Measurements from ENCODE around the gene PEBP1. TPM values are rescaled to one million over a fixed set of nuclear protein-coding genes. Genes with fewer than 3 reads are reported as not detected.

Gene PEBP1
- total RNA-seq, 6 experiments from 2014 or later, result 511 to 916 (median 654) TPM

DNA sequence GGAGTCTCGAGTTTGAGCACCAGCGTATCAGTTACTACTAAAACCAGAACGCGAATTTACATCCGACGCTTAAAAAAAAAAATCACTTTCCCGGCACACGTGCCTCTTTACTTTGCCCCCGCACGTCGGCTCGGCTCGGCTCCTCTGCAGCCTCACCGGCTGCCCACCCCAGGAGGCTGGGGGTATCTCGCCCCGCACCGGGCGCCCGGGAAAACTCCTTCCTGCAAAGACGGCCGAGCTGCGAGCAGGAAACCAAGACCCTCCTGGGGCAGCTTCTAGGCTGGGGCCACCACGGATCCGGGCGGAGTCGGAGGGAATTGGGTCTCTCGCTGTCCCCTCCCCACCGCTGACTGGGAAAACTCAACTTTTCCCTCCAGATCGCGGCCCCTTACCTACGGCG lies 32.7 kb upstream of the PEBP1 start:
- Histone ChIP-seq H3K4me1 (peaks cover 0 to 9% (median 4%) of the 10 kb centered on the region in 4 donors), H3K4me3 (peak overlapping the region; percentile 78 to 92 (median 83)), H3K9me3 (no peaks in the 10 kb centered on the region), H3K27ac (peak overlapping the region; percentile 37 to 90 (median 63)), H3K27me3 (no peaks in the 10 kb centered on the region), H3K36me3 (no peaks in the 10 kb centered on the region)
- intact Hi-C loops (cut with DNase I), result no loop called here
- 0% methylated on average over 9 of the region's 32 CpGs for WGBS (ENCODE audit: insufficient coverage, low coverage, low lambda C conversion rate, missing lambda C conversion rate)
- DNase-seq, result peak in 1 of 3 donors; percentile 41
- peak in 3 of 4 donors; percentile 6 to 16 (median 8) for ATAC-seq
- TF ChIP-seq, protein P1, sequence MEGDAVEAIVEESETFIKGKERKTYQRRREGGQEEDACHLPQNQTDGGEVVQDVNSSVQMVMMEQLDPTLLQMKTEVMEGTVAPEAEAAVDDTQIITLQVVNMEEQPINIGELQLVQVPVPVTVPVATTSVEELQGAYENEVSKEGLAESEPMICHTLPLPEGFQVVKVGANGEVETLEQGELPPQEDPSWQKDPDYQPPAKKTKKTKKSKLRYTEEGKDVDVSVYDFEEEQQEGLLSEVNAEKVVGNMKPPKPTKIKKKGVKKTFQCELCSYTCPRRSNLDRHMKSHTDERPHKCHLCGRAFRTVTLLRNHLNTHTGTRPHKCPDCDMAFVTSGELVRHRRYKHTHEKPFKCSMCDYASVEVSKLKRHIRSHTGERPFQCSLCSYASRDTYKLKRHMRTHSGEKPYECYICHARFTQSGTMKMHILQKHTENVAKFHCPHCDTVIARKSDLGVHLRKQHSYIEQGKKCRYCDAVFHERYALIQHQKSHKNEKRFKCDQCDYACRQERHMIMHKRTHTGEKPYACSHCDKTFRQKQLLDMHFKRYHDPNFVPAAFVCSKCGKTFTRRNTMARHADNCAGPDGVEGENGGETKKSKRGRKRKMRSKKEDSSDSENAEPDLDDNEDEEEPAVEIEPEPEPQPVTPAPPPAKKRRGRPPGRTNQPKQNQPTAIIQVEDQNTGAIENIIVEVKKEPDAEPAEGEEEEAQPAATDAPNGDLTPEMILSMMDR (IDR thresholded peaks at IDR 0.05), result no peak
- no peak for TF ChIP-seq POLR2A (IDR thresholded peaks at IDR 0.05)

DNA sequence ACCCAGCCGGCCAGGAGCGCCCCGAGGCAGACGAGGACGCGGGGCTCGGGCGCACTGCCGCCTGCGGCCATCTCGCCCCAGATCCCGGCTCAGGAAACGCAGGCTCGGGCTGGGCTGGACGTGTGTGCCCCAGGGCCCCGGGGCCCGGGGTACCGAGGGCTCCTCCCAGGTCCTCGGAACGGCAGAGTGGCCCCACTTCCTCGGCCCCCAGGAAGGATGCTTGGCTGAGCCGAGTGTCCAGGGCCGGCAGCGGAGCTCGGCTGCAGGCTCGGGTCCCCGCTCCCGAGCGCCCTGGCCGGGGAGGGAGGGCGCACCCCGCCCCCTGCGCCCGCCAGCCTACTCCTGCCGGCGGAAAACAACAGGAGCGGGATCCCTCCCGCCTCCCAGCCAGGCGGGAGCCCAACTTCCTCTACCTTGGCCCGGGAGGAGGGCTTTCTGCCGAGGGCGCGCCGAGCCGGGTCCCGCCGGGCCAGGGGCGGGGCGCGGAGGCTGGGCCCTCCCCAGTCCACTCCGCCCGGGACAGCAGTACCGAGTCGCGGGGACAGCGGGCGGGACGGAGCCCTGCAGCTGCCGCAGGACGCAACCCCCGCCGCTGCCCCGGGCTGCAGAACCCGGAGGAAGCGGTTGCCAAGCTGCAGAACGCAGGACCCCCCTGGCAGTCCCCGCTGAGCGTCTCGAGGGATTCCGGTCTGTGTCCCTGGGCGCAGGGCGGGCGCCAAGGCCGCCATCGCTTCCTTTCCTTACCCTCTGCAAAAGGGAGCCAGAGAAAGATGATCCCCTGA lies 32.1 kb upstream of the PEBP1 start, which contains the start of gene VSIG10:
TSS of gene VSIG10 (minus strand) at position 411 of the 782 bp plus-strand sequence. CDS start at position 71, 340 bp downstream.
- WGBS (ENCODE audit: insufficient coverage, low coverage, low lambda C conversion rate, missing lambda C conversion rate), result no CpG with 5 or more reads among the region's 75 CpGs
- ATAC-seq (peak; percentile 88 to 99 (median 96)), DNase-seq (peak; percentile 86 to 90 (median 89))
- intact Hi-C loops (cut with DNase I), result no loop called here
- no peaks in the 10 kb centered on the region for H3K36me3 ChIP-seq
- peak within 1 kb of the TSS; percentile 78 to 92 (median 83) for H3K4me3 ChIP-seq
- H3K27me3 ChIP-seq, result no peaks in the 10 kb centered on the region
- peak; percentile 97 for TF ChIP-seq POLR2A (IDR thresholded peaks at IDR 0.05)
- TF ChIP-seq, protein P1 (IDR thresholded peaks at IDR 0.05), result peak in 1 of 4 donors; percentile 13
- H3K4me1 ChIP-seq, result peaks cover 0 to 9% (median 4%) of the 10 kb centered on the region in 4 donors
- H3K9me3 ChIP-seq, result no peaks in the 10 kb centered on the region
- H3K27ac ChIP-seq, result peak within 1 kb of the TSS; percentile 37 to 90 (median 63)

DNA sequence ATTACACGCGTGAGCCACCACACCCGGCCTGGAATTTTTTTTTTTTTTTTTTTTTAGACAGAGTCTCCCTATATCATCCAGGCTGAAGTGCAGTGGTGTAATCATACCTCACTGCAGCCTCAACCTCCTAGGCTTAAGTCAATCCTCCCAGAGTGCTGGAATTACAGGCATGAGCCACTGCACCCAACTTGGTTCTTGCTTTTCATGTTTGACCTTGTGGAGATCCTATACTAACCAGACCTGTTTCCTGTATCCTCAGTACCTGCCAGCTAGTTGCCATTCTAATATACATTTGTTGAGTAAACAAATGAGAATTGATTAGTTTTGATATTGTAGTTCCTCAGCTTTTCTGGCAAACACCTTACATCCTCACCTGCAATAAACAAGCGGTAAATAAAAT lies 28.9 kb upstream of the PEBP1 start:
- WGBS (ENCODE audit: insufficient coverage, low coverage, low lambda C conversion rate, missing lambda C conversion rate), result 88% methylated on average over 4 of the region's 4 CpGs
- Histone ChIP-seq H3K36me3 (no peaks in the 10 kb centered on the region), H3K27me3 (no peaks in the 10 kb centered on the region), H3K4me3 (no peak overlapping the region), H3K27ac (no peak overlapping the region), H3K9me3 (no peaks in the 10 kb centered on the region), H3K4me1 (peaks cover 0 to 9% (median 4%) of the 10 kb centered on the region in 4 donors)
- no peak for DNase-seq
- intact Hi-C loops (cut with DNase I), result no loop called here
- TF ChIP-seq, protein P1 (IDR thresholded peaks at IDR 0.05), result no peak
- TF ChIP-seq POLR2A (IDR thresholded peaks at IDR 0.05), result no peak
- no peak for ATAC-seq

DNA sequence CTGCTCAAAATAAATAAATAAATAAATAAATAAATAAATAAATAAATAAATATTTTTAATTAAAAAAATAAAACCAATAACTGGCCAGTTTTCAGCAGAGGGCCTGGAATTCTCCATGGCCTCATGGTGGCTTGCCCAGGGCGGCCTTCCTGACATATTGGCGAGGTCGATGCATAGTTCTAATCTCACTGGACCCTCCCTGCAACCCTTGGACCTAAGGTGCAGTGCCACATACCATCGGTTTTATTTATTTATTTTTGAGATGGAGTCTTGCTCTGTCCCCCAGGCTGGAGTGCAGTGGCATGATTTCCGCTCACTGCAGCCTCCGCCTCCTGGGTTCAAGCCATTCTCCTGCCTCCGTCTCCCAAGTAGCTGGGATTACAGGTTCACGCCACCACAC lies 28.2 kb upstream of the PEBP1 start:
- Histone ChIP-seq H3K27me3 (no peaks in the 10 kb centered on the region), H3K4me3 (no peak overlapping the region), H3K36me3 (no peaks in the 10 kb centered on the region), H3K9me3 (no peaks in the 10 kb centered on the region), H3K27ac (no peak overlapping the region), H3K4me1 (peaks cover 0 to 4% (median 1%) of the 10 kb centered on the region in 4 donors)
- intact Hi-C loops (cut with DNase I), result no loop called here
- 87% methylated on average over 5 of the region's 8 CpGs for WGBS (ENCODE audit: insufficient coverage, low coverage, low lambda C conversion rate, missing lambda C conversion rate)
- no peak for DNase-seq
- ATAC-seq, result no peak
- TF ChIP-seq POLR2A (IDR thresholded peaks at IDR 0.05), result no peak
- TF ChIP-seq, protein P1 (IDR thresholded peaks at IDR 0.05), result no peak

Measured in right lobe of liver (tissue), 6 donors.